ENCODE data around the gene TBC1D22A.

Gene TBC1D22A

GRCh38 chr22:47006433-47006832 lies 244.0 kb downstream of the TBC1D22A start:
- Histone ChIP-seq H3K9ac (ENCODE audit: low read length) (no peak overlapping the region), H3K4me1 (ENCODE audit: low read length) (no peaks in the 10 kb centered on the region), H3K4me3 (ENCODE audit: low read length) (no peak overlapping the region), H3K79me2 (ENCODE audit: low read length) (peaks cover 19% of the 10 kb centered on the region; the same call in 1 of the 2 replicates), H2AFZ (ENCODE audit: low read depth, low read length) (no peak overlapping the region), H3K4me2 (ENCODE audit: low read length) (no peak overlapping the region), H3K9me3 (ENCODE audit: insufficient read depth, low read length) (no peaks in the 10 kb centered on the region), H3K27me3 (ENCODE audit: low read depth, low read length) (no peaks in the 10 kb centered on the region), H3K27ac (ENCODE audit: low read length) (no peak overlapping the region), H3K36me3 (replicated peaks; ENCODE audit: low read depth, low read length) (peaks cover 67% of the 10 kb centered on the region), H4K20me1 (ENCODE audit: insufficient read depth, low read length) (peaks cover 83% of the 10 kb centered on the region)
- no peak for TF ChIP-seq CTCF (IDR thresholded peaks at IDR 0.05; ENCODE audit: low read depth, low read length)
- no peak for TF ChIP-seq EZH2phosphoT487 (IDR thresholded peaks at IDR 0.05; ENCODE audit: low read depth)

GRCh38 chr22:47006869-47007268 lies 244.4 kb downstream of the TBC1D22A start:
- TF ChIP-seq EZH2phosphoT487 (IDR thresholded peaks at IDR 0.05; ENCODE audit: low read depth): no peak
- TF ChIP-seq CTCF (IDR thresholded peaks at IDR 0.05; ENCODE audit: low read depth, low read length): no peak
- no peak overlapping the region for H3K4me3 ChIP-seq (ENCODE audit: low read length)
- H2AFZ ChIP-seq (ENCODE audit: low read depth, low read length): no peak overlapping the region
- no peaks in the 10 kb centered on the region for H3K9me3 ChIP-seq (ENCODE audit: insufficient read depth, low read length)
- no peaks in the 10 kb centered on the region for H3K4me1 ChIP-seq (ENCODE audit: low read length)
- peaks cover 19% of the 10 kb centered on the region; the same call in 1 of the 2 replicates for H3K79me2 ChIP-seq (ENCODE audit: low read length)
- peaks cover 84% of the 10 kb centered on the region for H4K20me1 ChIP-seq (ENCODE audit: insufficient read depth, low read length)
- H3K36me3 ChIP-seq (replicated peaks; ENCODE audit: low read depth, low read length): peaks cover 67% of the 10 kb centered on the region
- no peak overlapping the region for H3K4me2 ChIP-seq (ENCODE audit: low read length)
- H3K27me3 ChIP-seq (ENCODE audit: low read depth, low read length): no peaks in the 10 kb centered on the region
- no peak overlapping the region for H3K9ac ChIP-seq (ENCODE audit: low read length)
- H3K27ac ChIP-seq (ENCODE audit: low read length): no peak overlapping the region

- Histone ChIP-seq H3K27ac (ENCODE audit: low read length) (no peak overlapping the region), H3K4me3 (ENCODE audit: low read length) (no peak overlapping the region), H2AFZ (ENCODE audit: low read depth, low read length) (no peak overlapping the region), H4K20me1 (ENCODE audit: insufficient read depth, low read length) (peaks cover 84% of the 10 kb centered on the region), H3K36me3 (replicated peaks; ENCODE audit: low read depth, low read length) (peaks cover 63% of the 10 kb centered on the region), H3K79me2 (ENCODE audit: low read length) (peaks cover 19% of the 10 kb centered on the region; the same call in 1 of the 2 replicates), H3K4me1 (ENCODE audit: low read length) (no peaks in the 10 kb centered on the region), H3K9me3 (ENCODE audit: insufficient read depth, low read length) (no peaks in the 10 kb centered on the region), H3K27me3 (ENCODE audit: low read depth, low read length) (no peaks in the 10 kb centered on the region), H3K9ac (ENCODE audit: low read length) (no peak overlapping the region), H3K4me2 (ENCODE audit: low read length) (no peak overlapping the region)
- no peak for TF ChIP-seq CTCF (IDR thresholded peaks at IDR 0.05; ENCODE audit: low read depth, low read length)
- no peak for TF ChIP-seq EZH2phosphoT487 (IDR thresholded peaks at IDR 0.05; ENCODE audit: low read depth)
Measured at GRCh38 chr22:47007496-47007895, 245.0 kb downstream of the TBC1D22A start.

DNA sequence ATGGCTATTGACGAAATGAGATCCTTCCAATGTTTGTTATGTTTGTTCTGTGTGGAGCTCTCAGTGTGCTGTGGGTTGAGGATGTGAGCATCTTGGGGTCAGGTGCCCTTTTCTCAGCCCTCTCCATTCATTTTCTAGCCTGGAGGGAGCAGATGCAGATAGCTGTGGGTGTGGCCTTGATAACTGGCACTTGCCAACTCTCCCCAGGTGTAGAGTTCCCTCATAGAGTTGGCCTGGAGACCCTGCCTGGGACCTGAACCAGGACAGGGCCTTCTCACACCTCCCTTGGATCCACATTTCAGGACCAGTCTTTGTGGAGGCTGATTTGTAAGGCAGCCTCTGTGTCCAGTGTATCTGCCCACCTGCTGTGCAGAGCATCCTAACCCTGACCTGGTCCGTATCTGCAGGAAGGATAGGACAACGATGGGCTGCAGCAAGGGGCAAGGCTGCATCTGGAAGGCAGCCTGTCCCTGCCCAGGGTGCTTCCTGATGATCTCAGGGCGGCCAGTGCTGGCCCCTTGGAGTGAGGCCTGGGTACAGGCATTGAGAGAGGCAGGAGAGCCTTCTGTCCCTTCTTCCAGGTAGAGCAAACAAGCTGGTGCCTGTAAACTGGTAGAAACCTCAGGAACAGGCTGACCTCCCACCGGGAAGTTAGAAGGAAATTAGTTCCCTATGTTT lies 245.9 kb downstream of the TBC1D22A start:
- Histone ChIP-seq H3K9me3 (ENCODE audit: insufficient read depth, low read length) (no peaks in the 10 kb centered on the region), H2AFZ (ENCODE audit: low read depth, low read length) (no peak overlapping the region), H3K79me2 (ENCODE audit: low read length) (peaks cover 20% of the 10 kb centered on the region; the same call in 1 of the 2 replicates), H3K36me3 (replicated peaks; ENCODE audit: low read depth, low read length) (peaks cover 63% of the 10 kb centered on the region), H3K4me1 (ENCODE audit: low read length) (no peaks in the 10 kb centered on the region), H3K9ac (ENCODE audit: low read length) (no peak overlapping the region), H3K27ac (ENCODE audit: low read length) (no peak overlapping the region), H4K20me1 (ENCODE audit: insufficient read depth, low read length) (peaks cover 91% of the 10 kb centered on the region), H3K27me3 (ENCODE audit: low read depth, low read length) (no peaks in the 10 kb centered on the region), H3K4me3 (ENCODE audit: low read length) (no peak overlapping the region), H3K4me2 (ENCODE audit: low read length) (no peak overlapping the region)
- TF ChIP-seq CTCF (IDR thresholded peaks at IDR 0.05; ENCODE audit: low read depth, low read length): no peak
- TF ChIP-seq EZH2phosphoT487 (IDR thresholded peaks at IDR 0.05; ENCODE audit: low read depth): no peak

Data from OCI-LY3 (cell line).